HG03457 (cell line): Measurements from ENCODE around the gene MALT1.
"Not testable (repeated sequence)": the region's sequence is repeated elsewhere in the genome, so short reads cannot be mapped to it uniquely, and the experiment has no call there.

Experiments
- ATAC-seq: cut with Tn5 transposase; IDR thresholded peaks from one replicate; pipeline ENCODE4 v1.9.1; 2021; ENCODE audit warnings: moderate number of reproducible peaks; ENCODE audit not compliant: unreplicated experiment

The MALT1 gene

DNA sequence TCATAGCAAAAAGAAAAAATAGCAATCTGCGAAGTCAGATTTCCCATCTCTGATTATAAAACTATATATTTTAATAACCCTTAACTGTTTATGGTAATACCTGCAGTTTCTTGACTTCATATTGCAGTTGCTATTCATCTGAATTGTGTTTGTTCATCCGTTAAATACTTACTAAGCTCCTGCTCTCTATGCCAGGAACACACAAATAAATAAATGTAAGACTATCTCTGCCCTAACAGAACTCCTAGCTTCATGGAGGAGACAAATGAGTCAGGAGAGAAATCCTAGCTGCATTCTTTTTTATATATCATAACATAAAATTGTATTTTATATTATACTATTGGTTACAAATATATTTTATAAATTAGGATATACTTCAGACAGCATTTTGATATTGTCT is 61.2 kb downstream of the MALT1 start:
- no peak for ATAC-seq

DNA sequence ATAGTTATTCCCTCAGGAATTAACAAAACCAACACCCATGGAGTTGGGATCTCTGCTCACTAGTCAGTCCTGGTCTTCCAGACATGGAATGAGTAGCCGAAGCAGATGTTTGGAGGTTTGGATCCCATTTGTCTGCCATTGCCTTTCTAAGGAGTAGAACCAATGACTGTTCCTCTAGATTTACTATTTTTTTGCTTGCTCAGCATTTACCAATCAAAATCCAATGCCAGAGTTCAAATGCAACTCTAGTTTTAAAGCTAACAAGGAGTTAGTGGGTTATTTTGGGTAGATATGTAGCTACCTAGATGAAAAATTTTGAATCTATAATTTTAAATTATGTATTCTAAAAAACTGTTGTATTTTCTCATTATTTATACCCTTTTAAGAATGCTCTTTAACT is 62.6 kb downstream of the MALT1 start:
- no peak for ATAC-seq

DNA sequence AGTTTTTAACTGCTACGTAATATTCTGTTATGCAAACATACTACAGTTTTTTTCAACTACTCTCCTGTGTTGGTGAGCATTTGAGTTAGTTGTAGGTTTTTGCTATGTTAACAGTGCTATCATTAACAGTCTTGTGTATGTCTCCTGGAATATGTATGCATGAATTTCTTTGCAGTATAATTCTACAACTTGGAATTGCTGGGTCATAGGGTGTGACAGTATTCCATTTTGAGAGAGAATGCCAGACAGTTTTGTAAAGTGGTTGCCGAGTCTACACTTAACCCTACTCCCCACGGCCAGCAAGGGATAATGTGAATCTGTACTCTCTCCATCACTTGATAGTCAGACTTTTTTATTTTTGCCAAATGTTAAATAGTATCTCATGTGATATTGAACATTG is 67.1 kb downstream of the MALT1 start:
- ATAC-seq, result no peak

DNA sequence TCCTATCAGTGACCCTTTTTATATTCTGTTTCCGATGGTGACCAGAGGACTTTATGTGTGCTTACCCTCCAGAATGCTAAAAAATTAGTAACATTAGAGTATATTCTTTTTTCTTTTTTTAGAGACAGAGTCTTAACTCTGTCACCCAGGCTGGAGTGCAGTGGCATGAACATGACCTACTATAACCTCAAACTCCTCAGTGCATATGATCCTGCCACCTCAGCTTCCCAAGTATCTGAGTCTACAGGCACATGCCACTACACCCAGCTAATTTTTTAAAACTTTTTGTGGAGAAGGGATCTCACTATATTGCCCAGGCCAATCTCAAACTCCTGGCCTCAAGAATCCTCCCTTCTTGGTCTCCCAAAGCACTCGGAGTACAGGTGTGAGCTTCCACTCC is 74.6 kb downstream of the MALT1 start:
- ATAC-seq, result no peak

DNA sequence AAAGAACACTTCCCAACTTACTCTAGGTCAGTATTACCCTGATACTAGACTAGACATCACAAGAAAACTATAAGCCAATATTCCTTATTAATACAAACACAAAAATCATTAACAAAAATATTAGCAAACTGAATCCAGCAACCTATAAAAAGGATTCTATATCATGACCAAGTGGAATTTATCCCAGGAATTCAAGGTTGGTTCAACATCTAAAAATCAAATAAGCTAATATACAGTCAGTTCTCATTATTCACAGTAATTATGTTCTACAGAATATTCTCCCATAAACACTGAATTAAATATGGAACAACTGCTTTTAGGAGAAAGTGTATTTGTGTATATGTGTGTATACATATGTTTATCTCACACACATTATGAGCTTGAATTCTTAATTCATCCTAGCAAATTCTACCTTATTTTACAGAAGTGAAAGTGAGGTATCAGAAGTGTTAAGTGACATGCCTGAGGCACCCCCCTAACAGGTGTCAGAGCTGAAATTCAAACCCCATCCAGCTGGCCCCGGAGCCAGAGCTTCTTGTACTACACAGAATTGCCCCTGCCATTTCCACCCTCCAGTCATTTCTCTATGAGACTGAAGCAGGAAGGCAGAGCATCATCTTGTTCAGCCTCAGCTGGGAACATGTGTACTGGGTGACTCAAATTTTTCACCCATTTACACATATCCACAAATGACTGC is 77.8 kb downstream of the MALT1 start:
- no peak for ATAC-seq

DNA sequence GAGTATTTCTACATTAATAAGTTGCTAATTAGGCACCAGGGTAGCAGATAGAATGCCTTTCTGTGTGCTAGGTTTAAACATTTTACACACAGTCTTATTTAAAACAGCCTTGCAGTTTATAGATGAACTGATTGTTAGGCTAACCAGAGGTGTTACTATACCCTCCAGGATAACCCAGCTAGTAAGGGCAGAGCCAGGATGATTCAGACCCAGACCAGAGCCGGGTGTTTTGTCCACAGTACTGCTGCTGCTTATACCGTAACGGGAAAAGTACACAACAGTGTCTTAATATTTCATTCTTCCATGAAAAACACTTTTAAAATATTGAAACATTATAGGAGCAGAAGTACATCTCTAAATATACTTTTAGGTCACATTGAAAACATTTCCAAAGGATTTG is 82.7 kb downstream of the MALT1 start:
- ATAC-seq, result no peak

DNA sequence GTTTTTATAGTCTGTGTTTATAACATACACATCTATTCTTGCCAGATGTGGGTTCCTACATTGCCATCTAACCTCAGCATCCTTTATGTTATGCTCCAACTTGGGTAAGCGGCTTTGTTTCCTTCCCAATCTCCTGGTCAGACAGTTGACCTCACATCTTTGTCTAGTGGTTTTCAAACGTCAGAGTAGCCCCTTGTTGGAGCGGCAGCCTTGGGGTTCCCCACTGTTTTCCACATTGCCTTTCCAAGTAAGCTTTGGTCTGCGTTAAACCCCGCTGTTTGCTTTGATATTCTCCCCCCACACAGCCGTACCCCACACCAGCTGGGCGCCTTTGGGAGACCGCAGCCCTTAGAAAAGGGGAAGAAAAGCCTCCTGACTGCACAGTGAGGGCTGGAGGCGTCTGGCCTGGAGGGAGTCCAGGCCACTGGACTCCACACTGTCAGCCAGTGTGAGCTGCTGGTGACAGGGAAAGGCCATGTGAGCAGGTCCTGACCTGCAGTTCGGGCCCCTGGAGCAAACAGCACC is 83.3 kb downstream of the MALT1 start:
- no peak for ATAC-seq

DNA sequence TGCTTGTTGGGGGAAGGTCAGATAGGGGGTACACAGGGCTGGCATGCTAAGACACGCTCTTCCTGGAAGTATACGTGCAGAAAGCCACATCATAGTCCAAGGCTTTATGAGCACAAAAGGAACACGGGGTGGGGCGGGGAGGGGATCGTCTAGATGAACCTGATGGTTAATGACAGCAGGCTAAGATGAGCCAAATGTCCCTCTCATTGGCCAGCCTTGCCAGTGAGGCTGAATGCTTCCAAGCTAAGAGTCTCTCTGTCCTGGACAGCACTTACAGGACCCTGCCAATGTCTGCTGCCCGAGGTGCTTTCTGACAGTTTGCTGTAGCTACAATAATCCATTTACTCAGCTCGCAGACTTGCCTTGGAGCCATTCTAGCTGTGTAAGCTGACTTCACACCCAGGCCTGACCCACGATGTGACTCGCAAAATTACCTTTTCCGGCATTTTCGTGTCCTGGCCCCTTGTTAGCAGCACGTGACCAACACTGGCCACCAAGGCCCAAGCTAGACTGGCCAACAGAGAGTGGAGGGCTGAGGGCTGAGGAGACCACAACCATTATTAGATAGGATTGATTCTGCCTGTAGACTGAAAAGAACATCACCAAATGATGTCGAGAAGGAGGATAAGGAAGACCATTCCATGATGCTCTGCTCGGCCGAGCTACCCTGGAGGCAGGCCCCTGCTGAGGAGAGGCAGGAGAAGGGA is 84.2 kb downstream of the MALT1 start:
- no peak for ATAC-seq

DNA sequence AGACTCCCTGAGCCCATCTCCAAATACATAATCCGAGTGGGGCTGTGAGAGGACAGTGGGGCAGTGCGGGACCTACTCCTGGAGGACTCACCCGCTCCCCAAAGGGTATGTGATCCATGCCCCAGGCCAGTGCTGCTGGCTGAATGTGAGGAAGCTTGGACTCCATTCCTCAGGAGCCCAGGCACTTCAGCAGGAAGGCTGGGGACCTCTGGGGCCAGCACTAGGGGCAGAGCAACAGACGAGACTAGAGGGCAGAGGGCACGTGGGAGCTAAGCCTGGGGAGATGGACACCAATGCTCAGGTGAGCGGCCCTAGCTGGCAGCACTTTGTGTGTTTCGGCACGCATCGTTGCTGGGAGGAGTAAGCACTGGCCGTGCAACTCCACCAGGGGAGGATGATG is 84.9 kb downstream of the MALT1 start:
- ATAC-seq, result no peak

DNA sequence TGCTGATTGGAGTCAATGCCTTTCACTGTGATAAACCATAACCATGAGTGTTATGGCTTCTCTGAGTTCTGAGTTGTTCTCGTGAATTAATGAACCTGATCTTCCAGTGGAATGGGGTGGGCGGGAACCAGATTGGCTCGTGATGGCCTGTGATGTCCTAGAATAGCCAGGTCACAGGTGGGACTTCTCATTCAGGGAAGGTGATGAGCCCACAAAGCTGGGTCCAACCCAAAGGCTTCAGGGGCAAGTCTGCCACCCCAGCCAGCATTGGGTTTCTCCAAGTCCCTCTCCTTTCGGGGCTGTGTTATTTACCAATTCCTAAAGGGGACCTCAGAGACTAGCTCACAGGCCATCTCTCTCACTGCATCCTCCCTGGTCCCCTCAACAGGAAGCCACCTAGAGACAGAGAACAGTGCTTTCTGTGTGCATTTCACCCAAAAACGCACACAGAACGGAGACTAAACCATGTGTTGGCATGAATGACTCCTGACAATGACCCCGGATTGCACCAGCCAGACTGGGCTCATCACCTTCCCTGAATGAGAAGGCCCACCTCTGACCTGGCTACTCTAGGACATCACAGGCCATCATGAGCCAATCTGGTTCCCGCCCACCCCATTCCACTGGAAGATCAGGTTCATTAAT is 85.5 kb downstream of the MALT1 start:
- no peak for ATAC-seq

DNA sequence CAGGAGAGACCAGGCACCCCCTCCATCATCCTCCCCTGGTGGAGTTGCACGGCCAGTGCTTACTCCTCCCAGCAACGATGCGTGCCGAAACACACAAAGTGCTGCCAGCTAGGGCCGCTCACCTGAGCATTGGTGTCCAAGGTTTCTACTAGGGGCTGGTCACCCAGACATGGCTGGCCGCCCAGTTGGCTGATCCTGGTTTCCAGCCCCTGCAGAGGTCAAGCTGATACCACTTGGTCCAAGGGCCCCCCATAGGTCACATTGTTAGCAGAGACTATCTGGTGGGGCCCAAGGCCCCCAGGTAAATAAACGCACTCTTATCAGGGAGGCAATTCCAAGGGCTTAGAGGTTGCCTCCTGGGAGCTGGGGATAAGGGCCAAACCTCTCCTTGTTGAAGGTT is 86.1 kb downstream of the MALT1 start:
- not testable (repeated sequence) for ATAC-seq

DNA sequence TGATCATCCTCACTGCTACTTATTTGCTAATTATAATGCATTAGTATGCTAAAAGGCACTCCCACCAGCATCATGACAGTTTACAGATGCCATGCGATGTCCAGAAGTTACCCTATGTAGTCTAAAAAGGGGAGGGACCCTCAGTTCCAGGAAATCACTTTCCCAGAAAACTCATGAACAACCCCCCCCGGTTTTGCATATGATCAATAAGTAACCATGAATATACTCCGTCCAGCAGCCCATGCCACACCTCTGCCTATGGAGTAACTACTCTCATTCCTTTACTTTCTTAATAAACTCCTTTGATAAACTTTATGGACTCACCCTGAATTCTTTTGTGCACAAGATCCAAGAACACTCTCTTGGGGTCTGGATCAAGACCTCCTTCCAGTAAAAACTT is 86.8 kb downstream of the MALT1 start:
- no peak for ATAC-seq

DNA sequence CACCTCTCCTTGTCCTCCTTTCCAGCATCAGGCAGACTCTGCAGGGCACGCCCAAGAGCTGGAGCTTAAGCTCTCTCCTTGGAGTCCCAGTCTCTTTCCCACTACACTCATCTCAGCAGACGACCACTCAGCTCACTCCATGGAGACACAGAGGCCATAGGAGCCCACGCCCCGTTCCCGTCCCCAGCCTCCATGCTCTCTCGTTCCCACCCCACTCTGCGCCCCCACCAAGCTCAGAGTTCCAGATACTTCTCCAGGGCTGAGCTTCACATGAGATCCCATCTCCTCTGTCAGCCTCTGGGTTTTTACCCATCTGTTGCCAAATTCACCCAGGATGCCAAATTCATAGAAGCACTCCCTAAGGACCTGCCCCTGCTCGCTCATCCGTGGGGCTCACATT is 87.3 kb downstream of the MALT1 start:
- ATAC-seq, result no peak

DNA sequence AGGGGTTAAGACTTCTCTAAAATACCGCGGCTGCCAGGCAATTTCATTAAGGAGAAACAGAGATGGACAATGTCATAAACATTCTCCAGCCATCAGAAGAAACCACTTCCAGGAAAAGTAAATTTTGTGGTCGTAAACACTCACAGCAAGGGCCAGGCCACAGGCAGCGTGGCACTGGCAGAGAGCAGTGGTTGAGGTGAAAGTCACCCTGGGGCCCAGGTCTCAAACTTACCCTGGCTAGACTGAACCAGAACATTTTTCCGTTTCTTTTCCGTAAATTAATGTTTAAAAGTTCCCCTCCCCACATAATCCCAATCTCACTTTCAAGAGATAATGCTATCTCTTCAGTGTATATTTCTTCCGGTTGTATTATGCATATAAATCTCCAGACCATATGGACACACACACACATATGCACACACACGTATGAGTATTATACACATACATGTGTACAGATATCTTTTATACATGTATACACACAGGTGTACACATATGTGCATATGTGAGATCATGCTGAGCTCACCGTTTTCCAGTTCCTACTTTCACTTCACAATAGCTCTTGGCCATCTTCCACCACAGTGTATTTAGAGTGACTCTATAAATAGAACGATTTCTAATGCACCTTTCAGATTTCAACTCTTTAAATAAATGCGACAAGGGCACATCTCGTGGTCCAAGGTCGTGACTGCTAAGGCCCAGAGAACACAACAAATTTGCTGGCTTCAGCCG is 90.1 kb downstream of the MALT1 start:
- peak; percentile 53 for ATAC-seq

DNA sequence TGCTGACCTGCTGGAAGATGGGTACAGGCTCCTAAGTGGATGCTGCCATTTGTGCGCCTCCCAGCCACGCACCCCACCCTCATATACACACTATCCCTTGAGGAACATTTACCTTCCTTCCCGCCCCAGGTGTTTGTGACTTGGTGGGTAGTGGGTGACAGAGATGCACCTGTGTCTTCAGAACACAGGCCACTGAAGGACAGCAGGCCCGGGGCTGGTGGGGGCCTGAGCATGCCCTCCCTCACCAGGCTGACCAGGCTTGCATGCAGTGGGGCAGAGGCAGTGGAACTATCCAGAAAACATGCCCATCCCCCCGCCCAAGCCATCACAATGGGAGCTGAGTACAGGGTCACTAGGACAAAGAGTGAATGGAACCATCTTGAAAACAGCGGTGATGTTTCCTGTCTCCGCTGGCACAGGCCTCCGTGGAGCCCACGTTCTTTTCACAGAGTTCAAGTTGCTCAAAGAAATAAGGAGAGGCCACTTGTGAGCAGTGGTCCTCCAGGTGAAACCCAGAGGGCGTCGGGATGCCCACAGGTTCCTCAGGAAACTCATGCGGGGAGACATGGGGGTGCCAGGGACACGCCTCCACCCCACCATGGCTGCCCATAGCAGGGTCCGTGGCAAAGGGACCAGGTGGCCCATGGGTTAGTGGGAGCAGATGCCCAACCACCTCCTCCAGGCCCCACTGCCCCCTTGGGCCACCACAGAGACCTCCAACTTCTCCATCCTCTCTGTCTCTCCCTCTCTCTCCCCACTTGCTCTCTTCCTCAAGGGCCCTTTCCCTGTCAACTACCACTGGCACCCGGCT is 90.9 kb downstream of the MALT1 start:
- no peak for ATAC-seq

DNA sequence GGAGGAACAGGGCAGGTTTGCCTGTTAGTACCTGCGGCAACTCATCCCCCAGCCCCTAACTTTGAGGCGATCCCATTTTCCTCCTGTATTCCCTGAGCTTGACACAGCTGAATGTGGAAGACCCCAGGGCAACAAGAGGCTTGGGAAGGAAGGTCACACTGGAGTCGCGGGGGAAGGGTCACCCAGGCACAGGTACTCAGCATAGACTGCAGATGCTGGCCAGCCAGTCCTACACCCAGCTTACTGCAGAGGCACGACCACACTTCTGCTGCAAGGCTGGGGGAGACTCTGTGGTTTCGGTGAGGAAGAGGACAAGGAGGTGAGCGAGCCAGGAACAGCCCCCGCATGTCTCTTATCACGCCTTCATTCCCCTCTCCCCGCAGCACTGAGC is 91.5 kb downstream of the MALT1 start:
- no peak for ATAC-seq

DNA sequence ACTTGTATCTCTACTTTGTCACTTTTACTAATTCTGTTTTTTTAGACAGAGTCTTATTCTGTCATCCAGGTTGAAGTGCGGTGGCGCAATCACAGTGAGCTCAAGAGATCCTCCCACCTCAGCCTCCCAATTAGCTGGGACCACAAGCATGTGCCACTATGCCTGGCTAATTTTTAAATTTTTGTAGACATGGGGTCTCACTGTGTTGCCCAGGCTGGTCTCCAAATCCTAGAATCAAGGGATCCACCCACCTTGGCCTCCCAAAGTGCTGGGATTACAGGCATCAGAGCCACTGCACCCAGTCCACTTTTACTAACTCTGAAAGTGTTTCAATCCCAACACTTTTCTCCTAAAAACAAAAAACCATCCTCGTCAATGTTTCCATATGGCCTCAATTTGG is 94.9 kb downstream of the MALT1 start:
- no peak for ATAC-seq

DNA sequence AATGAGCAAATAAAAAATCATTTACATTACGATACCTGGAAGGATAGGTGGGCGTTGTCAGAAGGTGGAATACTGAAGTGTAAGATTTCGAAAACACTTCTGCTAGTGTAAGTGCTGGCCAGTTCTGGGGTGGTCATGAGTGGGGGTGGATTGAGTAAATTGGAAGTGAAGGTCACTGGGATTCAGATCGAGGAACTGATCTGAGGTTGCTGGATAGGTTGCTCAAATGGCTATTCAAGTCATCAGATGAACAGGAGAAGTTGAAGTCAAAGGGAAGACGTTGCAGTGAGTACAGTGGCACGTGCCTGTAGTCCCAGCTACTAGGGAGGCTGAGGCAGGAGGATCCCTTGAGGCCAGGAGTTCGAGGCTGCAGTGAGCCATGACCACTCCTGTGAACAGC is 95.7 kb downstream of the MALT1 start:
- no peak for ATAC-seq

DNA sequence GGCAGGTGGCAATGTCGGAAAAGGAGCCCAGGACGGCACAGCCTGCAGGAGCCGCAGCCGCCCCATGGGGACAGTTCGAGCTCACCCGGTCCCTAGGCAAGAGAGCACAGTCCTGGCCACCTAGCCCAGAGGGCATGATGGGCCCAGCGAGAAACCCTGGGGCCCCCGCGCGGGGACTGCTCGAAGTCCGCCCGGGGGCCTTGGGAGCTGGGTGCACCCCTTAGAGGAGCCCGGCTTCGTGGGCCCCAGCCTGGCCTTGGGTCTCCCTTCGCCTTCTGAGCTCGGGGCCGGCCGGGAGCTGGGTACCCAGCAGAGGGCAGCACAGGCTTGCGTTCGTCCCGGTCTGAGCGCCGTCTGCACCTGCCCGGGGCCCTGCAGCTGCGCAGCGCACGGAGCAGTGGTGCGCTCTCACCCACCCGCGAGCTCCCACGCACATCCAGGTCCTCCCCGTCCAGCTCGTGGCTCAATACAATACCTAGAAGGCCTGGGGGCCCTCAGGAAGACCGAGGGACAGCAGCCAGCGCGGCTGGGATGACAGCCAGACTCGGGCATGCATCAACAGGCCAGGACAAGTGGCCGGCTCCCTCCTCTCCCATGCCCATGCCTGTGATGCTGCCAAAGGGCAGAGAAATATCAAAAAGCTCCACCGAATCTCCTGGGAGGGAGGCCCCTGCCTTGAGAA is 97.2 kb downstream of the MALT1 start:
- ATAC-seq, result peak; percentile 62

DNA sequence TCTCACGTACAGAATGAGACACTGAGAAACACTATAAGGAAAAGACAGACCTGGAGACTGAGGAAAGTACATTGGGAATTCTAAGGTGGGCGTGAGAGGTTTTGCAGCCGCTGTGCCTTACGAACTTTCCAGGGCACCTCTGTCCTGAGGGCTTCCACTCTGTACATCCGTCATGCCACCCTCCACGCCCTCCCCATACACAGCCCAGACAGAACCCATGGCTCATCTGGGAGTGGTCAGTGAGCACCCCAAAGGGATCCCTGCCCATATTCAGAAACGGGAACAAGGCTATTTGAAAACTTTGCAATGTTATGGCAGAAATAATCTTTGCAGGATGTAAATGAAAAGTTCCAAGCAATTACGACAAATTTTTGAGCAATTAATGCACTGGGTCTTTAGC is 98.1 kb downstream of the MALT1 start:
- ATAC-seq, result no peak
